HG03025 (cell line): ENCODE data around the gene NRBF2.

Source experiments
- ATAC-seq: cut with Tn5 transposase; IDR thresholded peaks from one replicate; pipeline ENCODE4 v1.9.1; 2021; ENCODE audit warnings: mild to moderate bottlenecking, moderate library complexity; ENCODE audit not compliant: unreplicated experiment, low FRiP score

NRBF2 gene

DNA sequence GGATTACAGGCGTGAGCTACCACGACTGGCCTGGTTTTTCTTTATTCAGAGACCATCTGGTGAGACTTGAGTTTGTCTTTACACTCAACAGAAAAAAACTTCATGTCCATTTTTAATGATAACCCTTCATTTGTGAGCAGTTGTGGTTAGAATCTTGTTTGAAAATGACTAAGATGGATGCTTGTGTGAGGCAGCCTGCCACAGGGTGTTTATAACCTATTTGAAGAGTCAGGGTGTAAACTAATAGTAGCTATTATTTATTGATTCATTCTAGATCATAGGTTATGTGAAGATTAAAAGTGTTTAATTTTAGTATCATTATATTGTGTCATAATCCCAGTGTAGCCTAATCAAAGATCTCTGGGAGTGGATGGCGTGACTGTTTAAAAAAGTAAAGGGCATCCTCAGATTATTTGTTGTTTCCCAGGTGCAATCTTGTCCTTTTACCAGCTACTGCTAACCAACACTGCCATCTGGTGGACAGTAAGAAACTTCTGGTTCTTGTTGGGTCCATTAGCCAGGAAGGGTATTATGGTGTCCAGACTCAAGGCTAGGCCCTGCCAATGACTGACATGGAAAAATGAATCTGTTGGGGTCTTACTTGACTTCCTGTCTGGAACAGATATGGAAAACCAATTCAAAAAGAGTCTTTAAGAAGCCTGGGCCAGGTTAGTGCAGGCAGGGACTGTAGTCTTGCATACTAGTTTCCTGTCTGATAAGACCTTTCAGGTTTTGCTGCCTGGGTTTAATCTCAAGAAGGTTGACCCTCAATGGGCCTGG lies 24.9 kb downstream of the NRBF2 start:
- ATAC-seq = no peak

DNA sequence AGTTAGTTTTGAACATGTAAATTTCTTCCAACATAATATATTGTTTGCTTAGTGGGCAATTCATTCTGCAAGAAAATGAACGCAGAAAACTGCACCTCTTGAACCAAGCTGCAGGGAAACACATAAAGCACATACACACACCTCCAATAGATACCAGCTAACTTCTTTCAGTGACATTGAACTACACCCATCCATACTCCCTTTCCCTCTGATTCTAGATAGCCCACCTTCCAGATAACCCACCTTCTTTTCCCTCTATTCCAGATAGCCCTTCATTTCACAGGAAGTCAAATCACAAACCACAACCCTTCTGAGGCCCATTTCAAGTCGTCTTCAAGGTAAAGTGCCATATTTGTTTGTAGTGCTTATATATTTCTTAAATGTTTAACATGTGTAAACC lies 28.5 kb downstream of the NRBF2 start:
- no peak for ATAC-seq

DNA sequence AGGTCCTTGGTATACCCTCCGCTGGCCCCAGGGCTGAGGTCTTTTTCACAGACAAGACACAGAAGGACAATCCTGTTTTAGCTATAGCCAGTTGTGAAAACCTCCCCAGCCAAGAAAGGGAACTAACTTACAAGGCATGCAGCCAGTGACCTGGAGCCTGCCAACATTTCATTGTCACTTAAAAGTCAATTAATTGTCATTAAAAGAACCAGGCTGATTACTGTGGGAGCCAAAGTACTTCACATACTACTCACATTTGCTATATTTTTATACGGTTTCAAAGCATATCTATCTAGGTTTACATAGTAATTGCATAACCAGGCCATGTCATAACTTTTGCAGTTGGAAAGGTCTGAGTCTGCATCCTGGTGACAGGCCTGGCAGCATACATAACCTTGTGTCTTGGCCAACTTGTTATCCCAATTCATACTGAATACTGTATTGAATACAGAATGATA lies 31.1 kb downstream of the NRBF2 start:
- no peak for ATAC-seq

DNA sequence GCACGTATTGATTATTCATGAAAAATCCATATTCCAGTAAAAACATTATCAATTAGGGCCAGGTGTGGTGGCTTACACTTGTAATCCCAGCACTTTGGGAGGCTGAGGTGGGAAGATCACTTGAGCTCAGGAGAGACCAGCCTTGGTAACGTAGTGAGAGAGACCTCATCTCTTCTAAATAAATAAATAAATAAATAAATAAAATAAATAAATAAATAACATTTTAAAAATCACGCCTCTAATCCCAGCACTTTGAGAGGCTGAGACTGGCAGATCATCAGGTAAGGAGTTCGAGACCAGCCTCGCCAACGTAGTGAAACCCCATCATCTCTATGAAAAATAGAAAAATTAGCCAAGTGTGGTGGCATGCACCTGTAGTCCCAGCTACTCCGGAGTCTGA lies 32.1 kb downstream of the NRBF2 start:
- ATAC-seq = no peak

DNA sequence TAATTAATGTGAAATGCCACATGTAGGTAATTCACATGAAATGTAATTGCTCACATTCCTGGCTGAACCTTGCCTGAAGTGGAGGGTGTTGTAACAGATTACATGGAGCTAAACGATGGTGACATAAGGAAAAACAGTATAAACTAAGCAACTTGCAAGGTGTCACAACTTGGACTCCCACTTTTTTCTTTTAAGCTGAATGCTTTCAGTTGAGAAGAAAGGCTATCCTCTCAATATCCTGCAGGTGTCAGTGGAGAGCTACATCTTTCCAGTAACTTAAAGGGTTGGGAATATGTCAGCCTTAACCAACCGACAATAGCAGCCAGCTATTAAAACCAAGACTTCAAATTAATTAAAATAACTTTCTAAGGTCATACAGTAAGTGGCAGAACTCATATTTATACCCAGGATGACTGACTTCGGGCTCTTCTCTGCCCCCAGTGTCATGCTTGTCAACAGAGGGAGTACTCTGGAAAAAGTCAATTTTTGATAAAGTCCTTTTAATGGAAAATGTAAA lies 33.7 kb downstream of the NRBF2 start:
- no peak for ATAC-seq

DNA sequence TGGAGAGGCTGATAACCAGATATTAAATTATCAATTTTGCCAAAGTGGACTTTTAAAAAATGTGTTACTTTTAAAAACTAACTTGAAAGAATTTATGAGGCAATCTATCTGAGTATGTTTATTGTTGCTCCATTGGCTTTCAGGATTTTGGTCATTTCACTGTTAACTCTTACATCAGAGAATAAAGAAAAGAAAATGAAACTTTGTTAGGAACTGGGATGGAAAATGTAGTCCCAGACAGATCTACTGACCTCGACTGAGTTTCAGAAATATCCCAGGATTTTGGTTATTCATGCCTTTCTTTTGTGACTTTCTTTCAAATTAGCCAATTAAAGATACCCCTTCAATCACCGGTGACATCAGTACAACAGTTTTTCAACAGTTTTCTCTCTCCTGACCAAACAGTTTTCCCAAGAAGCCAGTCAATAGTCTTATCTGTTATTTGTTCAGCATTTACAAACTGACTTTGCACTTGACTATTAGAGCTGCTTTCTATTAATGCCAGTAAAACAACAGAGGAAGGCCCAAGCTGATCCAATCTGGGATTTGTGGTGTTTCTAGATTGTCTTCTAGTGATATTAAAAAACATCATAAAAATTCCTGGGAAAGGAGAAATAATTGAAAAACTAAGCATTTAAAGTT lies 35.8 kb downstream of the NRBF2 start:
- no peak for ATAC-seq

DNA sequence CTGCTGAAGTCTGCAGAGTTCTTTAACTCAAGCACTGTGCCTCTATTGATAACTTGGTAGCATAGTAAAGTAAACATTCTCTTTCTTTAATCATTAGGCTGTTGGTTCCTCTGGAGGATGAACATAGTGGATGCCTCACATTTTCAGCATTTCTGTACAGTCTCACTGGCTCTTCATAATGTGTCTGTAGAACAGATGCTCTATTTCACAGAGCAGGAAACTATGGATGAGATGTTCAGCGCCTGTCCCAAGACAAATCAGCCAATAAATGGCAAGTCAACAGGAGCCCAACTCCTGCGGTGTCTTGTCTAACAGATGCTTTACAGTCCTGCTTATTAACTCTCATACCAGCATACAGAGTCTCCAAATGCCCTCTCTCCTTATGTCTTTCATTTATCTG lies 36.5 kb downstream of the NRBF2 start:
- no peak for ATAC-seq

DNA sequence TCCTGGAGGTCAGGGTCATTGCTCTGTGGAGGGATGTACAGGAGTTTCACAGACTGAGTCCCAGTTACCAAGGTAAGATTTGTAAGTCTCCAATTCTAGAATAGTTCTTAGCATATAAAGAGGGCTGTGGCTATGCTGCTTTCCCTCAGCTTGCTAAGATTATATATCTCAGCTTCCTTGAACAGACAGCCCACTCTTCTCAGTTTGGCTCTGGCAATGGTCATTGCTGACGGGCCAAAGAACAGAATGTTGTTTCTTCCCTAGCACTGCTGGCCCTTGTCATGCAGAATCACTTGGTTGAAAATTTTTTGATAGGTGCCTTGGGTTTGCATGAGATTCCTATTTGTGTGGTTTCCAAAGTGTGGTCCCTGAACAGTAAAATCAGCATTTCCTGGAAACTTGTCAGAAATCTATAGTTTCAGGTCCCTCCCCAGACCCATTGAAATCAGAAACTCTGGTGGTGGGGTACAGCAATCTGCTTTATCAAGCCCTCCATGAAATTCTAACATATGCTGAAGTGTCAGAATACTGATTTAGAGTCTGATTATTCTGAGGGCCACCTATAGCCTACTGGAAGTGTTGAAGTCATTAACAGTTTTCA lies 38.2 kb downstream of the NRBF2 start:
- no peak for ATAC-seq

DNA sequence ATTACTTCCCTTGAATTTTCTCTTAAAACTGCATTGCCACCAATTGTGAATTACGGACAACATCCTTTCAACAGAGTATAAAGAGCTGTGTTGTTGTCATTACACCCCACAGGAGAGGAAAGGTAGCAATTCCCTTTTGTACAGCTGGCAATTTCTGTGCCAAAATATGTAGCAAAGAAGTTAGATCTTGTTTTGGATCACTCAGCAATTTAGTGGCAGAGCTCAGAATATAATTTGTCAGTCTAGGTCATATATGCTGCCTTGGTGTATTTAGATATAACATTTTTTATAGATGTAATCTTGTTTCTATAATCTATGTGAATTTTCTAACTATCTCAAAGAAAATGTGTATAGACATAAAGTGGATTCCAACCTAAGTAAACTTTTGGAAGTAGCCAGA lies 38.8 kb downstream of the NRBF2 start:
- no peak for ATAC-seq

DNA sequence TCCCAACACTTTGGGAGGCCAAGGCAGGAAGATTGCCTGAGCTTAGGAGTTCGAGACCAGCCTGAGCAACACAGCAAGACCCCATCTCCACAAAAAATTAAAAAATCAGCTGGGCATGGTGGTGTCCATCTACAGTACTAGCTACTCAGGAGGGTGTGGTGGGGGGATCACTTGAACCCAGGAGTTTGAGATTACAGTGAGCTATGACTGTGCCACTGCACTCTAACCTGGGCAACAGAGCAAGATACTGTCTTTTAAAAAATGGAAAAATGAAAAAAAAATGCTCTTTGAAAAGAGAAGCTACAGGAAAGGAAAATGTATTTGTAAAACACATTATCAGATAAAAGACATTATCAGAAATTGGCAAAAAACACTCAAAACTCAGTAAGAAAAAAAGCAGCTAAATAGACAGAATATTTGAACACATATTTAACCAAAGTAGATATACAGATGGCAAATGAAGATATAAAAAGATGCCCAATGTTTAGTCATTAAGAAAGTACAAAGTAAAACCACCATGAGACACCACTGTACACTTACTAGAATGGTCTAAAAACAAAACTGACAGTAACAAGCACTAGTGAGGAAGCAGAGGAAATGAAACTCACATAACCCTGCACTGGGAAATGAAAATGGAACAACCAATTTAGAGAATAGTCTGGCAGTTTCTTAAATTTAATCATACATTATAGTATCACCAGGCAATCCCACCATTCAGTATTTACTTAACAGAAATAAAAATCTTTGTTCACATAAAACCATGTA lies 40.5 kb downstream of the NRBF2 start:
- peak; percentile 96 for ATAC-seq

DNA sequence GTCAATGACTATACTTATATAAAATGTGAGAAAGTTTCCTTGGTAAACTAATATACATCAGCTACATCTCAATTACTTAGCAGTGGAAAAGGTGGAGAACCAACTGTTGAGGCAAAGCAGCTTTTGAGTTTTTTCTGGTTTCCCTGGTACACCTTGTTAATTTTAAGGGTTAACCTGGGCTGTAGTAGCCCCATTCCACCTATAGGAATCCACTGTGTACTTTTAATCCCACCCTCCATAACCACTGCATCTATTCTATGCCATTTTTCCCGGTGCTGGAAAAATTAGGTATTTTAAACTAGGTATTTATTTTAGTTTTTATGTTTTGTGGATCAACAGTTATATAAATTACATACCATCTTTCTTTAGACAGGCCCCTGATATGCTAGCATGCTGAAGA lies 42.4 kb downstream of the NRBF2 start:
- ATAC-seq = no peak

DNA sequence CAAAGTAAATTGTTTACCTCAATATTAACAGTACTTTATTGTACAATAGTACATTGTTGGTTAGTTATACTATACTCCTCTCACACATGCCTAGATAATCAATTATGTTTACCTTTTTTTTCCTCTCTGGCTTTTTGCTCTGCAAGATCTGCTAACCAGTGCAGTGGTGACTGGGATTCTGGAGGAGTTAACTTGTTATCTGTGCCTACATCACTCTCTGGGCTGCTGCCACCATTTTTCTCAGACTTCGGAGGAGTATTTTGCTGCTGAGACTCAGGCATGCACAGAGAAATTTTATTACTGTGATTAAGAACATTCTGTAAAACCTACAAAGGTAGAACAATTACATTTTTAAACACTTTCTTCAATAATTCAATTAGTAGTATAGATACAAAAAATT lies 59.7 kb downstream of the NRBF2 start:
- no peak for ATAC-seq

DNA sequence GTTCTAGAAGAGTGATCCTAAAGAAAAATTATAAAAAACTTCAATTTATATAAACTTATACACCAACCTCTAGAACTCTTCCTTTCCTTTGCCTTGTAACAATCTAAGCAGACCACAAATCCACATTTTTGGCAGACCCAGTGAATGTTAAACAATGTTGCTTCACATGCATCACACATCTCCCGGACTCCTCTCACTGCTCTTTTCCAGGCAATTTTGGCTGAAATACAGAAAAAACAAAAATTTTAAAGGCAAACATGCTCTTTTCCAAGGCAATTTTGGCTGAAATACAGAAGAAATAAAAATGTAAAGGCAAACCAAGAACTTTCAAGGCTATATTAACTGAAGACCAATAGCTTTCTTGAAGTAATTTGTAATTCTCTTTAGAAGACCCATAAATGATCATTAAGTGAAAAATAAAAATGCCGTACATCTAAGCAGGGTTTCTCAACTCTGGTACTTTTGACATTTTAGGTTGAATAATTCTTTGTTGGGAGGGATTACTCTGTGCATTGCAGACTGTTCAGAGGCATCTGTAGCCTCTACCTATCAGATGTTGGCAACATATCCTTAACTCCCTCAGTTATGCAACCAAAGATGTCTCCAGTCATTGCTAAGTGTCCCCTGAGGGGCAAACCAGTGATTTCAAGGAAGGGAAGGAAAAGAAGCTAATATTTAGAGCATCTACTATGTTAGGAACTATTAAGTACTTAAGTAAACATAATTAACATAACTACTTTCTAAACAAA lies 64.4 kb downstream of the NRBF2 start:
- ATAC-seq = no peak

DNA sequence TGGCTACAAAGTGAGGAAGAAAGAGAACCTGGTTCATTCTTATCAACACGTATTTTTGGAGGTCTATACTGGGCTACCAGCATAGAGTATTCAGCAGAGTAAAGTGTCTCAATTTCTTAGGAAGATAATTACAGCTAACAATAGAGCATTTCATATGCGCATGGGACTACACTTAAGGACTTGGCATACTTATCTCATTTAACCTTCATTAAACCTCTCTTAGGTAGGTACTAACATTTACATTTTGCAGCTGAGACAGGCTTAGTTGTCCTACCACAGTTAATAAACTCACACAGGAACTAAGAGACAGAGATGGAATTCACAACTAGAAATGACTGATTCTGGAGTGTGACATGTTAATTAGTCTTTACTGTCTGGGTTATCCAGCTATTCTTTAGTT lies 66.6 kb downstream of the NRBF2 start:
- ATAC-seq = no peak

DNA sequence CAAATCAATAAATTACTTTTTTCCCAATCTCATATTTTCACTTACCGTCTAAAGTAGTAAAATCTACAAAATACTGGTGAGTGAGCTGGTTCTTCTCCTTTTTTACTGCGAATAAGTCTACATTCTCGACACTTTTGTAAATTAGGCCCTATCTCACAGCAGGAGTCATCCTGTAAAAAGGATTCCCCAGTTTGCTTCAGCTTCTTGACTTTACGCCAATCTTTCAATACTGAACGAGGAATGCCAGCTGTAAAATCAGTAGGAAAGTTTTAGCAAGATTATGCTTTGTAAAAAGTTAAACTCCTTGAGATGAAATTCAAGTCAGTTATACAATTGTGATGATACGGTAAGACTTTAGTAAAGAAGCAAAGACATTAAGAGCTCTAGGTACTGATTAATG lies 67.3 kb downstream of the NRBF2 start:
- no peak for ATAC-seq

DNA sequence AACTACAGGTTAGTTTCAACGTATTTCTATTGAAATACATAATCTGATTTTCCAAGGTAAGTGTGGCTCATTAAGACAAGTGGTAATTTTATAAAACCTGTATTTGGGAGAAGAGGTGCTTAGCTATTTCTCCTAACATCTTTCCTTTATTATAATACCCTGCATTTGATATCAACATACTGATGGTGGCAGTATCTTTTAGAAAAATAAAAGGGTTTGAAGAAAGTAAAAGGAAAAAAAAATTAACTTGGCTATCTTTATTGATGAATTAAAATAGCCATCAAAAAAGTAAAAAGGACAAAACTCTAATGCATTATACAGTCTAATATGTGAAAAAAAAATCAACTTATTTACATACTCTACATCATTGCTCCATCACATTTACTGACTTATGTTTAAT lies 68.0 kb downstream of the NRBF2 start:
- no peak for ATAC-seq
